Measurements from ENCODE around the gene ZDHHC14. TPM values are rescaled to one million over a fixed set of nuclear protein-coding genes. Genes with fewer than 3 reads are reported as not detected.

The ZDHHC14 gene
- total RNA-seq, 2 experiments from 2014 or later = 5.2 TPM

- H3K9me3 Mint-ChIP-seq = no peaks in the 10 kb centered on the region
- ATAC-seq (ENCODE audit: low read depth) (no peak), DNase-seq (no peak)
- H3K27ac Mint-ChIP-seq = peak overlapping the region; percentile 28
- H3K27me3 Mint-ChIP-seq = no peaks in the 10 kb centered on the region
- no peak overlapping the region for H3K4me3 Mint-ChIP-seq
- POLR2A ChIA-PET = interaction anchor here (0.8 to 1.3 kb wide), 2 partner anchors 29 to 209 kb away, joined by 3 read pairs; no protein-coding TSS in a partner anchor
- peaks cover 6% of the 10 kb centered on the region for H3K36me3 Mint-ChIP-seq
- peaks cover 43% of the 10 kb centered on the region for H3K4me1 Mint-ChIP-seq
Measured at GRCh38 chr6:157533048-157533871, 152.3 kb downstream of the ZDHHC14 start.

DNA sequence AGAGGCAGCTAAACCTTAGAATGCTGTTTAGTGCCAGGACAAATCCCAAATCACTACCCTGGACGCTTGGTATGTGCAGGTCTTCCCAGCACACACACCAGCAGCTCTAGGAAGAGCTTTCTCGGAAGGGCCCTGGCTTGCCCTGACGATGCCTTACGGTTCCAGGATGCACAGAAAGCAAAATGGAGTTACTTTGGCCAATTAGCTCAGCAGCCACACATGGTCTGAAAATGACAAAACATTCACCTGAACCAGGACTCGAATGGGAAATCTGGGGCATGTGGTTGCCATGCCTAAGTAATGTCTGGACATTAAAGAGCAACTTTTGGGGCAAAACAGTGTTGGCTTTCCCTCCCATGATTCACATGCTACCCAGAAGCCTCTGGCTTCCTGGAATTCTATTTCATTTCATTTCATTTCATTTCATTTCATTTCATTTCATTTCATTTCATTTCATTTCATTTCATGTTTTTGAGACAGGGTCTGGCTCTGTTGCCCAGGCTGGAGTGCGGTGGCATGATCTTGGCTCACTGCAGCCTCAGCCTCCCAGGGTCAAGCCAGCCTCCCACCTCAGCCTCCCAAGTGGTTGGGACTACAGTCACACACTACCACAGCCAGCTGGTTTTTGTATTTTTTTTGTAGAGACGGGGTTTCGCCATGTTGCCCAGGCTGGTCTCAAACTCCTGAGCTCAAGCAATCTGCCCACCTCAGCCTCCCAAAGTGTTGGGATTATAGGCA lies 153.3 kb downstream of the ZDHHC14 start:
- Mint-ChIP-seq H3K9me3 (no peaks in the 10 kb centered on the region), H3K27ac (peak overlapping the region; percentile 96), H3K36me3 (peaks cover 7% of the 10 kb centered on the region), H3K4me3 (no peak overlapping the region), H3K27me3 (peaks cover 2% of the 10 kb centered on the region), H3K4me1 (peaks cover 49% of the 10 kb centered on the region)
- DNase-seq = no peak
- ATAC-seq (ENCODE audit: low read depth) = no peak
- POLR2A ChIA-PET = interaction anchor here (0.8 to 1.3 kb wide), 3 partner anchors 28 to 210 kb away, joined by 3 read pairs; no protein-coding TSS in a partner anchor

DNA sequence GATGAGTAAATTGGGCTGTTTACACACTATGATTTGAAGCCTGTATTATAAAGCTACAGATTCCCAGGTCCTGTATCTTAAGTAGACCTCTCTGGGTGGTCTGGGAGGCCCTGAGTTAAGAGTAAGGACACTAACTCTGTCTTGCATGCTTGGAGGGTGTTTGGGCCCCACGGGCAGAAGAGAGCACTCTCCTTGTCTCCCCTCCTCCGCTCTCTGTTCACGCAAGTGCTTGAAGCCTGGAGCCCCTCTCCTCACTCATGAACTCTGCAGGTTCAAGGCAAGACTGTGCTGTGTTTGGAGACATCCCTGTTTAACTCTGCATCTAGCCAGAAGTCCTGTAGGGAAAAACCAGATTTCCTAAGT lies 154.0 kb downstream of the ZDHHC14 start:
- peak overlapping the region; percentile 96 for H3K27ac Mint-ChIP-seq
- H3K4me1 Mint-ChIP-seq = peaks cover 52% of the 10 kb centered on the region
- POLR2A ChIA-PET = interaction anchor here (1.2 to 2.0 kb wide), 3 partner anchors 8 to 155 kb away, joined by 3 to 12 read pairs (median 8); partner anchors contain the start of gene ZDHHC14
- peaks cover 7% of the 10 kb centered on the region for H3K36me3 Mint-ChIP-seq
- DNase-seq (no peak), ATAC-seq (ENCODE audit: low read depth) (no peak)
- no peak overlapping the region for H3K4me3 Mint-ChIP-seq
- no peaks in the 10 kb centered on the region for H3K9me3 Mint-ChIP-seq
- H3K27me3 Mint-ChIP-seq = peaks cover 2% of the 10 kb centered on the region

DNA sequence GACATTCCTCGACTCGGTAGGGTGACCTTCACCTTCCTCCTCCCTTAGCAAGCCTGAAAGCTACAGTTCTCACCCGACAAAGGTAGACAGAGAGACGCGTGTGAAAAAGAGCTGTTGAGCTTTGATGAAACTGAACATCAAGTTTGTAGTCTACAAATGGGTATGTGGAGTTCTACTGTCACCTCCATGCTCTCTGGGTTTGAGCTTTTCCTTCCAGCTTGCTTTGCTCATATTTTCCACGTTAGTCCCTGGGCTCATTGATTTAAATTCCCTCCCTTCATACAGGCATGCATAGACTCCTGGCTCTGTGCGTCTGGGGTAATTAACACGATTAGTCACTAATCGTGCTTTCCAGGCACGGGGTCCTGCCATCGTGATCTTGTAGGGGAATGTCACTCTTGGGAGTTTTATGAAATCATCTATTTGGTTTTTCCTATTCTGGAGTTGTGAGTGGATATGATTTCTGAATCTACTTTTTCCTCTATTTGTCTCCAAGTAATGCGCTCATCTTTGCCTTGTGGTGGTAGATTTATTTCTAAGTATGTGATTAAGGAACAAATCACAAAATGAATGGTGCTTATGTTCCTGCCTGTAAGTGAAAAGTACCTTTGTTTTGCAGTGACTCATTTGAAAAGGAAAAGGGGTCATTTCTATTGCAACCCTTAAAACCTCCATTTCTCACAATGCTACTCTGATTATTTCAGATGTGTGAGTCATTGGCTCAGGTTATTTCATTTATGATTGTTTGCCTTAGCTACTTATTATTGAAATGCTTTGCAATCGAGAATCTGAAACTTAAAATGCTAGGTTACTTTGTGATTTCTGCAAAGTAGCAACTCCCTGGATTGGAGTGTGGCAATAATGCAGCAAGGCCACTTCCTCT lies 154.6 kb downstream of the ZDHHC14 start:
- Mint-ChIP-seq H3K4me1 (peaks cover 52% of the 10 kb centered on the region), H3K9me3 (no peaks in the 10 kb centered on the region), H3K27me3 (peaks cover 2% of the 10 kb centered on the region), H3K27ac (peak overlapping the region; percentile 96), H3K4me3 (peak overlapping the region; percentile 60), H3K36me3 (peaks cover 7% of the 10 kb centered on the region)
- POLR2A ChIA-PET = interaction anchor here (1.2 to 2.0 kb wide), 3 partner anchors 8 to 155 kb away, joined by 3 to 12 read pairs (median 8); partner anchors contain the start of gene ZDHHC14
- no peak for DNase-seq
- peak; percentile 62 for ATAC-seq (ENCODE audit: low read depth)

DNA sequence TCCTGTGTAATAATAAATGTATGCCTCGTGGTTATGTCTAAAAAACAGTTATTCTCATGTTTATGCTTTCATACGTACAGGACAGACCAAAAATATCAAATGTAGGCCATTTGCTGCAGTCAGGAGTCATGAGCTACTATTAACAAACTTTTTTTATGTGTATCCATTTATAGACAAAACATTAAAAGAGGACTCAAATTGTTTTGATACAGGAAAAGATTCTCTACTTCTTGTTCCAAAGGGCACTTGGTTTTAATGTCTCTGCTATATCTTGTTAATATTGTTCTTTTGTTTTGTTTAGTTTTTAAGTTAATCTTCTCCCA lies 155.2 kb downstream of the ZDHHC14 start:
- POLR2A ChIA-PET = interaction anchor here (1.7 to 2.0 kb wide), 2 partner anchors 9 to 156 kb away, joined by 8 to 12 read pairs; partner anchors contain the start of gene ZDHHC14
- H3K27me3 Mint-ChIP-seq = peaks cover 2% of the 10 kb centered on the region
- H3K4me1 Mint-ChIP-seq = peaks cover 52% of the 10 kb centered on the region
- peak overlapping the region; percentile 96 for H3K27ac Mint-ChIP-seq
- peak overlapping the region; percentile 60 for H3K4me3 Mint-ChIP-seq
- DNase-seq (no peak), ATAC-seq (ENCODE audit: low read depth) (peak; percentile 85)
- H3K9me3 Mint-ChIP-seq = no peaks in the 10 kb centered on the region
- H3K36me3 Mint-ChIP-seq = peaks cover 7% of the 10 kb centered on the region

GRCh38 chr6:157537556-157537955 lies 156.6 kb downstream of the ZDHHC14 start:
- ATAC-seq (ENCODE audit: low read depth) (no peak), DNase-seq (no peak)
- H3K4me3 Mint-ChIP-seq = no peak overlapping the region
- peaks cover 7% of the 10 kb centered on the region for H3K36me3 Mint-ChIP-seq
- peaks cover 2% of the 10 kb centered on the region for H3K27me3 Mint-ChIP-seq
- peak overlapping the region; percentile 63 for H3K27ac Mint-ChIP-seq
- POLR2A ChIA-PET = no interaction called here
- H3K4me1 Mint-ChIP-seq = peaks cover 52% of the 10 kb centered on the region
- no peaks in the 10 kb centered on the region for H3K9me3 Mint-ChIP-seq

GRCh38 chr6:157538168-157538567 lies 157.2 kb downstream of the ZDHHC14 start:
- Mint-ChIP-seq H3K4me3 (no peak overlapping the region), H3K27ac (peak overlapping the region; percentile 47), H3K9me3 (no peaks in the 10 kb centered on the region), H3K4me1 (peaks cover 49% of the 10 kb centered on the region), H3K36me3 (peaks cover 7% of the 10 kb centered on the region), H3K27me3 (peaks cover 2% of the 10 kb centered on the region)
- POLR2A ChIA-PET = interaction anchor here (1.6 to 1.7 kb wide), 2 partner anchors 11 to 215 kb away, joined by 4 to 5 read pairs; no protein-coding TSS in a partner anchor
- no peak for DNase-seq
- ATAC-seq (ENCODE audit: low read depth) = peak; percentile 41

- peaks cover 12% of the 10 kb centered on the region for H3K36me3 Mint-ChIP-seq
- H3K4me1 Mint-ChIP-seq = peaks cover 46% of the 10 kb centered on the region
- peaks cover 2% of the 10 kb centered on the region for H3K27me3 Mint-ChIP-seq
- no peak overlapping the region for H3K4me3 Mint-ChIP-seq
- ATAC-seq (ENCODE audit: low read depth) = no peak
- no peak for DNase-seq
- POLR2A ChIA-PET = interaction anchor here (1.6 to 1.7 kb wide), 2 partner anchors 12 to 216 kb away, joined by 4 to 5 read pairs; no protein-coding TSS in a partner anchor
- peak overlapping the region; percentile 47 for H3K27ac Mint-ChIP-seq
- H3K9me3 Mint-ChIP-seq = no peaks in the 10 kb centered on the region
Measured at GRCh38 chr6:157538698-157539097, 157.7 kb downstream of the ZDHHC14 start.

DNA sequence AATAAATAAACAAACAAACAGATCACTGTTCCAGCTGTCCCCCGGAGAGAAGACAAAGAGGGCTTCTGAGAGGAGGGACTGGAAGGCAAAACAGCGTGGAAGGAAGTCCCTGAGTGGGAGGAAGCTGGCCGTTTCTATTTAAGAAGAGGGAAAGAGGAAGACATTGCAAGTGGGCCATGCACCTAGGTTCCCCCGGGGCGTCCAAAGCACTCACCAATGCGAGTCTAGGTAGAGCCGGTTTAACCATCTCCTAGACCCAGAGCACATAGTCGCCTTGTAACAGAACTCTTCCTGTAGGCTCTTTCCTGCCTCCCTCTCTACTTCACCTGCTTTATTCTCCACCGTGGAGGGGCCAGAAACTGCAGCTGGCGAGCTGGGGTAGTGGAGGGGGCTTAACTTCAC lies 158.4 kb downstream of the ZDHHC14 start:
- Mint-ChIP-seq H3K4me1 (peaks cover 46% of the 10 kb centered on the region), H3K4me3 (no peak overlapping the region), H3K27ac (no peak overlapping the region), H3K9me3 (no peaks in the 10 kb centered on the region), H3K36me3 (peaks cover 13% of the 10 kb centered on the region), H3K27me3 (peaks cover 3% of the 10 kb centered on the region)
- POLR2A ChIA-PET = interaction anchor here (1.6 to 1.7 kb wide), 2 partner anchors 12 to 217 kb away, joined by 4 to 5 read pairs; no protein-coding TSS in a partner anchor
- ATAC-seq (ENCODE audit: low read depth) (no peak), DNase-seq (no peak)

DNA sequence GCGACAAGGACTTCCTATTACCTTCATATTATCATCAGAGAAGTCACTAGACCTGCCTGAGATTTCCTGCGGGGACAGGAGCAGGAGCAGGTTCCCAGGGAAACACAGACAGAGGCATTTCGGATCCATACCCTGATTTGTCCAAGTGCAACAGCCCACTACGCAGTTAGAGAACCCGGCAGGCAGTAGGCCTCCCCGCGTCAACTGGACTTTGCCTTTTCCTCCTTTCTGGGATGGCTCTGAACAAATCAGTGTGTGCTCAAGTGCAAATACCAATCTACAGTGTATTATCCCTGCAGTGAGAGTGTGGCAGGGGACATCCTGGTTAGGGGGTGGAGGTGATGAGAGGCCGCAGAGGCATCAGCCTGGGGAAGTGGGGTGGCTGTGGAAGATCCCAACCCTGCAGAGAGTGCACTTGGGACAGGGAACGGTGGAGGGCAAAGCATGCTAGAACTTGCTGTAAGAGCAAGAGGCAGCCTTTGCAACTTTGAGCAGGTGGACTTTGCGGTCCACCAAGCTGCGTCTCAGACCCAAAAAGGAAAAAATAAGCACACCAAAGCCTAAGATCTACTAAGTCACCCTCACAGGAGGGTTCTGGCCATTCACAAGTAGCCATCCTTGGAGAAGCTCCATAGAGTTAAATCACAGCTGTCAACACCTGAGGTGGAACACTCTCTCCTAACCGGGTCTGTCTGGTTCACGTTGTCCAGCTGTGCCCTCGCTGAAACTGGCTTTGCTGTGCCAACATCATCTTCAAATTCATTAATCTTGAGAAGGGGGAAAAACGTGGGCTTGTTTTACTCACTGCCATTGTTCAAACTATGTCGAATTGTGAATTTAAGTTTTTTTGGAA lies 159.1 kb downstream of the ZDHHC14 start:
- Mint-ChIP-seq H3K27me3 (peaks cover 5% of the 10 kb centered on the region), H3K36me3 (peaks cover 19% of the 10 kb centered on the region), H3K27ac (no peak overlapping the region), H3K9me3 (no peaks in the 10 kb centered on the region), H3K4me1 (peaks cover 41% of the 10 kb centered on the region), H3K4me3 (no peak overlapping the region)
- DNase-seq (no peak), ATAC-seq (ENCODE audit: low read depth) (no peak)
- POLR2A ChIA-PET = interaction anchor here (1.6 to 1.7 kb wide), 2 partner anchors 13 to 217 kb away, joined by 4 to 5 read pairs; no protein-coding TSS in a partner anchor

DNA sequence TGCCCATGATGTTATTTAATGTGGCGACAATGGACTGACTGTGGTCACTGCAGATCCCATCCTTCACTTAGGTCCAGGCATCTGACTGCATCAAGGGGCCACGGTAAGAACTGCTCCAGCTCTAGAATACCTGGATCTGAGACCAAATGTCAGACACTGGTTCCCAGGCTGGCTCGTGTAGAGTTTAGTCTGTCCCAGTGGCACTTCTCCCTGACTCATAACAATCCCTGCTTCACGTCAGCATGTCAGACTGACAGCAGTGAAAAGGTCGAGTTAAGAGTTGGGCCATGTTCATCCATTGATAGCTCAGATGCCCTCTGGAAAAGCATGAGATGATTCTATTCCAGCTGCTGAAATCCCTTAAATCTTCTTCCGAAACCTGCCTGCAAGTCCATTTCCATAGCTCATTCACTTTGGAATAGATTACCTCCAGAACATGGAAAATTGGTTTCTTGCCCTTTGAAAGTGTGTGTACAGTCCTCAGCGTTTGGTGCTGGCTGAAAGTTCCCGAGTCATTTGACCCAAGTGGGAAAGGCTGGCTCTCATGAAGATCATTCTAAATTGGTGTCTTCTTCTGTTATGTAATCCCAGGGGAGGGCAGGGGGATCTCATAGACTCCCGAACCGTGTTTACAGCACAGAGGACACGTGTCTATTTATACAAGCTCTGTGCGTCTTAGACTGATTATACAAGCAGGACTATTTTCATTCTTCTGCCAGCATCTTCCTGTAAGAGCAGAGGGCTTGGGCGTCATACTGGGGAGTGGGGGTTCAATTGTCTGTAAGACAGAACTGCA lies 160.8 kb downstream of the ZDHHC14 start:
- H3K9me3 Mint-ChIP-seq = no peaks in the 10 kb centered on the region
- POLR2A ChIA-PET = interaction anchor here (0.6 kb wide), 1 partner anchor 1249 kb away, joined by 5 read pairs; no protein-coding TSS in a partner anchor
- ATAC-seq (ENCODE audit: low read depth) (no peak), DNase-seq (no peak)
- peaks cover 23% of the 10 kb centered on the region for H3K36me3 Mint-ChIP-seq
- H3K27ac Mint-ChIP-seq = no peak overlapping the region
- H3K4me1 Mint-ChIP-seq = peaks cover 28% of the 10 kb centered on the region
- peaks cover 13% of the 10 kb centered on the region for H3K27me3 Mint-ChIP-seq
- H3K4me3 Mint-ChIP-seq = no peak overlapping the region
